ENCODE results near the gene CDK6. TPM values are rescaled to one million over a fixed set of nuclear protein-coding genes. Genes with fewer than 3 reads are reported as not detected.
A peak's percentile ranks its signal among the peaks of the same experiment; 100 is the strongest.

CDK6 gene
- total RNA-seq, 4 donors from 2014 or later = 19.7 to 51.1 (median 33.8) TPM

DNA sequence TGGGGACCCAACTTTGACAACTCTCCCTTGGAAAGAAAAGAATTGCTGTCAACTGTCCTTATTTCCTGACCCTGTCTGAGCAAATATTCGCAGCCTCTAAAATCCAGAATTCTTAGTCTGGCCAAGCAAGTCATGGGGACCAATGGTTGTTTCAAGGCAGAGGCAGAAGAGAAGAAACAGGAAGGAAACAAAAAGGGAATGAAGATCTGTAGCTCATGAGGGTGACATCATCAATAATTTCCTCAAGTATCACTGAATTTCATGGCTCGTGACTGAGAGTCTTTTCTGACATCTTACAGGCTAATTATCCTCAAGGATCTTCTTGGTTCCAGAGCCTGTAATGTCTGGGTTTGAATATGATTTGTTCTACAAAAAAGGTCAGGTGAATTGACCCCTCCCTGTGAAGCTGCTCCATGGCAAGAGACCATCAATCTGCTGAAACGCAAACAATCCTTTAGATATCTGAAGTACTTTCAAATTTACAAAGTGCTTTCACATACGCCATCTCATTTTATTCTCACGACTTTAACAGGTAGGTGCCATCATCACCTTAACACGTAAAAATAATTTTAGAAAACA, 5.8 kb downstream of the CDK6 start:
- no peak for ATAC-seq
- 43 to 49% methylated on average over 6 of the region's 6 CpGs for WGBS, 2 donors (ENCODE audit: low coverage in 1 of 2)
- peaks cover 5 to 71% (median 16%) of the 10 kb centered on the region in 3 donors for H3K4me1 ChIP-seq

DNA sequence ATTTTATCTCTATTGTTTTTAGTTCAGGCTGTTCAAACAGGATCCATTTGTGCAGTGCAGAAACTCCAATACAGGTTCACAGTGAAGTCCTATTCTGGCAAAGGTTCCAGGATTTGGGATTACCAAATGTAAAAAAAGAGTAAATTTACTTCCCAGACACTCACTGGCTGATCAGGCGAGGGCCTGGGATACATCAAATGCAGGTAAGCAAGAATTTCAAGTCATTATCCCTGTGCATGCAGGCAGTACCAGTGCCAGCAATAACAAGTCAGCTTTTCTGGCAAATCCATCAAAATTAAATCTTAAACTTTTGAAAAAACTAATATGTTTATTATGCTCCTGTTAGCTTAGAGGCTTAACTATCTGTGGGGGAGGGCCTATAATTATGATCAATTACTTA, 6.3 kb downstream of the CDK6 start:
- peak overlapping the region; percentile 66 to 95 (median 92) for H3K27ac ChIP-seq
- H3K4me3 ChIP-seq = no peak overlapping the region
- H3K4me1 ChIP-seq = peaks cover 5 to 77% (median 16%) of the 10 kb centered on the region in 3 donors
- 36 to 69% methylated on average over 1 of the region's 1 CpG for WGBS, 2 donors (ENCODE audit: low coverage in 1 of 2)
- no peak for ATAC-seq
- no peaks in the 10 kb centered on the region for H3K36me3 ChIP-seq
- TF ChIP-seq EP300 (IDR thresholded peaks at IDR 0.05) (no peak), POLR2A (IDR thresholded peaks at IDR 0.05) (no peak), POLR2AphosphoS5 (IDR thresholded peaks at IDR 0.05) (no peak)
- TF ChIP-seq, protein P1, sequence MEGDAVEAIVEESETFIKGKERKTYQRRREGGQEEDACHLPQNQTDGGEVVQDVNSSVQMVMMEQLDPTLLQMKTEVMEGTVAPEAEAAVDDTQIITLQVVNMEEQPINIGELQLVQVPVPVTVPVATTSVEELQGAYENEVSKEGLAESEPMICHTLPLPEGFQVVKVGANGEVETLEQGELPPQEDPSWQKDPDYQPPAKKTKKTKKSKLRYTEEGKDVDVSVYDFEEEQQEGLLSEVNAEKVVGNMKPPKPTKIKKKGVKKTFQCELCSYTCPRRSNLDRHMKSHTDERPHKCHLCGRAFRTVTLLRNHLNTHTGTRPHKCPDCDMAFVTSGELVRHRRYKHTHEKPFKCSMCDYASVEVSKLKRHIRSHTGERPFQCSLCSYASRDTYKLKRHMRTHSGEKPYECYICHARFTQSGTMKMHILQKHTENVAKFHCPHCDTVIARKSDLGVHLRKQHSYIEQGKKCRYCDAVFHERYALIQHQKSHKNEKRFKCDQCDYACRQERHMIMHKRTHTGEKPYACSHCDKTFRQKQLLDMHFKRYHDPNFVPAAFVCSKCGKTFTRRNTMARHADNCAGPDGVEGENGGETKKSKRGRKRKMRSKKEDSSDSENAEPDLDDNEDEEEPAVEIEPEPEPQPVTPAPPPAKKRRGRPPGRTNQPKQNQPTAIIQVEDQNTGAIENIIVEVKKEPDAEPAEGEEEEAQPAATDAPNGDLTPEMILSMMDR (IDR thresholded peaks at IDR 0.05) = no peak
- no peaks in the 10 kb centered on the region for H3K27me3 ChIP-seq
- no peaks in the 10 kb centered on the region for H3K9me3 ChIP-seq

More for the DNA sequence above, 5.8 kb downstream of the CDK6 start:
- no peaks in the 10 kb centered on the region for H3K9me3 ChIP-seq
- no peak overlapping the region for H3K4me3 ChIP-seq
- no peaks in the 10 kb centered on the region for H3K27me3 ChIP-seq
- TF ChIP-seq, protein P1 (IDR thresholded peaks at IDR 0.05) = no peak
- TF ChIP-seq POLR2AphosphoS5 (IDR thresholded peaks at IDR 0.05) (no peak), EP300 (IDR thresholded peaks at IDR 0.05) (no peak), POLR2A (IDR thresholded peaks at IDR 0.05) (no peak)
- peak overlapping the region; percentile 66 to 95 (median 92) for H3K27ac ChIP-seq
- H3K36me3 ChIP-seq = no peaks in the 10 kb centered on the region

DNA sequence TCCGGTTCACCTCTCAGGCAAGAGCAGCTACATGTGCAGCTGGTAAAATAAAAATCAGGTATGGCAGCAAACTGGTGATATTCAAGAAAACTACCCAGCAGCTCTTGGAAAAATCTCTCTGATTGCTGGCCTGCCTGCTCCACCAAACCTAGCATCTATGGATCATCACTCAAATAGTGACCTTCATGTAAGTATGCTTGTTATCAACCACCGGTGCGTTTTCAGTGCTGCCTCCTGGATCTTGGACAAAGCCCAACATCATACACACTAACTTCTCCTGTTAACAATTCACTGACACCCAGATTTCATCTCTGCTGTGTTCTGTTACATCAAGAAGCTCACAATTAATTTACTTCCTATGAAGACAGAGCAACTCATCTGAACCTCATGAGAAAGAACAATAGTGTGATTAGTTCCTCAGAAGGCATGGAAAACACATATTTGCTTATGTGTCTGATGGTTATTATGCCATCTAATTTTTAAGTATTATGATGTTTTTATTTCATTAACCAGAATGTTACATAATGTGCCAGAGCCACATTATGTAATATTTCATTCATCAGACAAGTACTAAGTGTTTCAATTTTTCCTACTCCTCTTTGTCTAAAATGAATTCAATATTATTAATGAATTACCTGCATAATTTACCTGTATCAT, 8.8 kb downstream of the CDK6 start:
- H3K4me3 ChIP-seq = no peak overlapping the region
- 24 to 45% methylated on average over 2 to 3 of the region's 3 CpGs for WGBS, 2 donors (ENCODE audit: low coverage in 1 of 2)

DNA sequence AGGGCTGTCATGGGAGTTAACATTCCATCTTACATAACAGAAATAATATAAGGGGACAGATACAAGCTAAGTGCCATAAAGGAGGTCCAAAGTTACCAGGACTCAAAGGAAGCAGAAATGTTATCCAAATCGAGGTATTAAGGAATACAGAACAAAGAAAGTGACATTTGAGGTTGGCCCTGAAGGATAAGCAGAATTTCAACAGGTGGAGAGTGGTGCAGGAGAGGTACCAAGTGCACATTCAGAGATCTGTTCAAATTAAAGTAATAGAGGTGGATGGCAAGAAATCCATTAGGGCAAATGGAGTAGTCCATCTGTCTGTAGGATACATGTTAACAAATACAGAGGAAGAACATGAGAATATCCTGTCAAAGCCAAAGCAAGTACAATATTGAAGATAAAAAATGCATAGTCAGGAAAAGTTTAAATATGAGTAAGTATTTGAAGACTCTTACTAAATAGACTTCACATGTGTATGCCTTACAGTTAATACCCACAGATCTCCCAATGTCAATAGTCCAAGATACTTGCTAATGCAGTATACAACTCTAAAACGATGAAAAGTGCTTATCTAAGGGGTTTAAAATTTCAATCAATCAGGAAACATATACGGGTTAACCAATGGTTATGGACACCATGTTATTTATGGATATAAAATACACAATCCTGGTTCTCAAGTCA, 10.0 kb downstream of the CDK6 start:
- no peaks in the 10 kb centered on the region for H3K36me3 ChIP-seq
- ATAC-seq = no peak
- H3K4me3 ChIP-seq = no peak overlapping the region
- H3K9me3 ChIP-seq = no peaks in the 10 kb centered on the region
- TF ChIP-seq, protein P1 (IDR thresholded peaks at IDR 0.05) = no peak
- TF ChIP-seq POLR2AphosphoS5 (IDR thresholded peaks at IDR 0.05) (no peak), EP300 (IDR thresholded peaks at IDR 0.05) (no peak), POLR2A (IDR thresholded peaks at IDR 0.05) (no peak)
- 37 to 50% methylated on average over 2 to 3 of the region's 3 CpGs for WGBS, 2 donors (ENCODE audit: low coverage in 1 of 2)
- peak overlapping the region in 3 of 4 donors; percentile 3 to 16 (median 6) for H3K27ac ChIP-seq
- H3K27me3 ChIP-seq = no peaks in the 10 kb centered on the region
- peaks cover 5 to 80% (median 13%) of the 10 kb centered on the region in 3 donors for H3K4me1 ChIP-seq

More for the DNA sequence above, 8.8 kb downstream of the CDK6 start:
- no peaks in the 10 kb centered on the region for H3K27me3 ChIP-seq
- peak overlapping the region in 3 of 4 donors; percentile 22 to 53 (median 33) for H3K27ac ChIP-seq
- H3K4me1 ChIP-seq = peaks cover 5 to 92% (median 16%) of the 10 kb centered on the region in 3 donors
- TF ChIP-seq, protein P1 (IDR thresholded peaks at IDR 0.05) = no peak
- TF ChIP-seq EP300 (IDR thresholded peaks at IDR 0.05) = no peak
- TF ChIP-seq POLR2AphosphoS5 (IDR thresholded peaks at IDR 0.05) = no peak
- no peak for TF ChIP-seq POLR2A (IDR thresholded peaks at IDR 0.05)
- H3K9me3 ChIP-seq = no peaks in the 10 kb centered on the region
- H3K36me3 ChIP-seq = no peaks in the 10 kb centered on the region
- ATAC-seq = no peak

All from gastroesophageal sphincter (tissue), 4 donors.